SK-N-MC (cell line): Measurements from ENCODE around the gene XPO4.

Source experiments
- FOXP2 ChIP-seq: optimal IDR thresholded peaks from 2 replicates; pipeline ENCODE3; 2011; ENCODE audit warnings: mild to moderate bottlenecking, moderate library complexity; ENCODE audit not compliant: insufficient read depth; ENCODE audit errors: extremely low read length, control extremely low read depth
- POLR2AphosphoS5 ChIP-seq: IDR thresholded peaks from 2 replicates; pipeline ENCODE4 v1.6.1; 2012; ENCODE audit warnings: mild to moderate bottlenecking, low read depth, low read length, borderline replicate concordance

DNA sequence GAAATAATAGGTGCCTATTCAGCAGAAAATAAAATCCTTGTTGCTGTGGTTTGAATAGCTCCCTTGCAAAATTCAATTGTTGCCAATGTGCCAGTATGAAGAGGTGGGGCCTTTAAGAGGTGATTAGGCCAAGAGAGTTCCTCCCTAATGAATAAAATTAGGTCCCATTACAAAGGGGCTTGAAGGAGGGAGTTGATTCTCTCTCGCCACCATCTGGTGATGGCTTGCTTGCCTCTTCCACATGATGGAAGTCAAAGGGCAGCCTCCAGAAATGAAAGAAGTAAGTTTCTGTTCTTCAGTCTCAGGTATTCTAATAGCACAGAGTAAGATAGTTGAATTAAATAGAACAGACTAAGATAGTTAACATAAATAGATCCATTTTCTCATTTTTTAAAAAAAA, 125.8 kb downstream of the XPO4 start:
- TF ChIP-seq FOXP2 (no peak), POLR2AphosphoS5 (no peak)
